IMR-90 (cell line): ENCODE data around the gene GADD45GIP1. TPM values are rescaled to one million over a fixed set of nuclear protein-coding genes. Genes with fewer than 3 reads are reported as not detected.

Experiments
- ATAC-seq: fragments of 200-7000 bp; cut with Tn5 transposase; 2 replicates; pipeline ENCODE4 v1.9.1; 2020; ENCODE audit warnings: low read depth, mild to moderate bottlenecking, moderate library complexity
- BruUV-seq: library from RNA; stranded (reverse); fragments of 400-500 nt; replicated peaks from 2 replicates; lab custom pipeline; 2021; lab: Mats Ljungman, UMichigan
- CTCF ChIA-PET: fragments of 300-600 bp; formaldehyde crosslinking; extraction: SDS; loops from one replicate; lab custom pipeline; 2021; ENCODE audit warnings: antibody characterized with exemption; lab: Yijun Ruan, JAX
- POLR2A ChIA-PET: fragments of 300-600 bp; sonication (Branson Sonifier 250); formaldehyde crosslinking; loops from one replicate; lab custom pipeline; 2022; ENCODE audit warnings: antibody characterized with exemption; ENCODE audit not compliant: unreplicated experiment; lab: Charles Lee
- DNase-seq: peaks from one replicate; pipeline ENCODE4 v3.0.0; 2013
- H2AFZ ChIP-seq: replicated peaks from 2 replicates; pipeline ENCODE3; 2013; ENCODE audit warnings: low read length, mild to moderate bottlenecking; ENCODE audit not compliant: poor library complexity
- H2AK5ac ChIP-seq: 2 replicates; pipeline ENCODE4 v1.6.1; 2013; ENCODE audit warnings: low read depth, low read length, inconsistent platforms
- H2AK9ac ChIP-seq: replicated peaks from 2 replicates; pipeline ENCODE3; 2013; ENCODE audit warnings: mild to moderate bottlenecking, low read depth, low read length, moderate library complexity; ENCODE audit not compliant: poor library complexity
- H2BK120ac ChIP-seq: 2 replicates; pipeline ENCODE4 v1.6.1; 2013; ENCODE audit warnings: low read depth, low read length, inconsistent platforms
- H2BK15ac ChIP-seq: 3 replicates; pipeline ENCODE4 v1.6.1; 2013; ENCODE audit warnings: low read depth, low read length, inconsistent platforms
- H2BK20ac ChIP-seq: 2 replicates; pipeline ENCODE4 v1.6.1; 2013; ENCODE audit warnings: low read depth, mild to moderate bottlenecking, inconsistent platforms, low read length, moderate library complexity
- H2BK5ac ChIP-seq: 2 replicates; pipeline ENCODE4 v1.6.1; 2013; ENCODE audit warnings: mild to moderate bottlenecking, low read depth, low read length, inconsistent platforms; ENCODE audit not compliant: poor library complexity, severe bottlenecking
- H3K14ac ChIP-seq: replicated peaks from 2 replicates; pipeline ENCODE4 v1.6.1; 2013; ENCODE audit warnings: low read depth, low read length, inconsistent platforms
- H3K18ac ChIP-seq: 2 replicates; pipeline ENCODE4 v1.6.1; 2013; ENCODE audit warnings: low read depth, low read length, control low read depth
- H3K23ac ChIP-seq: 2 replicates; pipeline ENCODE4 v1.6.1; 2013; ENCODE audit warnings: low read depth, low read length, inconsistent platforms
- H3K27ac ChIP-seq: 2 replicates; pipeline ENCODE4 v1.5.1; 2013; ENCODE audit warnings: mild to moderate bottlenecking, control low read depth, low read length; ENCODE audit not compliant: insufficient read depth
- H3K27me3 ChIP-seq: 2 replicates; pipeline ENCODE4 v1.6.1; 2013; ENCODE audit warnings: low read length; ENCODE audit not compliant: control insufficient read depth, insufficient read depth
- H3K36me3 ChIP-seq: 2 replicates; pipeline ENCODE4 v1.6.1; 2013; ENCODE audit warnings: low read length, mixed read lengths; ENCODE audit not compliant: control insufficient read depth, insufficient read depth
- H3K4ac ChIP-seq: 2 replicates; pipeline ENCODE4 v1.6.1; 2013; ENCODE audit warnings: low read depth, low read length, inconsistent platforms
- H3K4me1 ChIP-seq: 2 replicates; pipeline ENCODE4 v1.6.1; 2013; ENCODE audit warnings: low read length, mixed read lengths; ENCODE audit not compliant: control insufficient read depth, insufficient read depth
- H3K4me2 ChIP-seq: 2 replicates; pipeline ENCODE4 v1.6.1; 2013; ENCODE audit warnings: low read depth, mild to moderate bottlenecking, control low read depth, low read length, moderate library complexity
- H3K4me3 ChIP-seq: 2 replicates; pipeline ENCODE4 v1.5.1; 2013; ENCODE audit warnings: low read depth, mild to moderate bottlenecking, control low read depth, low read length, moderate library complexity; ENCODE audit not compliant: insufficient read depth
- H3K56ac ChIP-seq: 2 replicates; pipeline ENCODE4 v1.6.1; 2013; ENCODE audit warnings: low read length, inconsistent platforms; ENCODE audit not compliant: insufficient read depth; ENCODE audit errors: extremely low read depth
- H3K79me1 ChIP-seq, 2 experiments: 2 replicates each; pipeline ENCODE4 v1.6.1; 2013; ENCODE audit warnings: low read length in 2 of 2, inconsistent platforms in 1 of 2, low read depth in 1 of 2
- H3K9ac ChIP-seq: 2 replicates; pipeline ENCODE4 v1.6.1; 2013; ENCODE audit warnings: low read depth, low read length, control low read depth
- H3K9me1 ChIP-seq: 2 replicates; pipeline ENCODE4 v1.6.1; 2013; ENCODE audit warnings: low read length, inconsistent platforms; ENCODE audit not compliant: insufficient read depth
- H3K9me3 ChIP-seq: 2 replicates; pipeline ENCODE4 v1.6.1; 2013; ENCODE audit warnings: low read length; ENCODE audit not compliant: control insufficient read depth, insufficient read depth
- H4K20me1 ChIP-seq: 2 replicates; pipeline ENCODE4 v1.6.1; 2013; ENCODE audit warnings: low read length, inconsistent platforms; ENCODE audit not compliant: insufficient read depth
- H4K5ac ChIP-seq: 2 replicates; pipeline ENCODE4 v1.6.1; 2013; ENCODE audit warnings: mild to moderate bottlenecking, low read depth, low read length, control low read depth
- H4K8ac ChIP-seq, 2 experiments: 2 replicates each; pipeline ENCODE4 v1.6.1; 2013; ENCODE audit warnings: low read depth in 2 of 2, low read length in 2 of 2, control low read depth in 1 of 2, inconsistent platforms in 1 of 2
- H4K91ac ChIP-seq: 2 replicates; pipeline ENCODE4 v1.6.1; 2013; ENCODE audit warnings: low read depth, low read length, inconsistent platforms; ENCODE audit not compliant: insufficient read depth
- BHLHE40 ChIP-seq: fragments of 150-350 bp; IDR thresholded peaks from 2 replicates; pipeline ENCODE4 v1.6.1; 2016; ENCODE audit warnings: mild to moderate bottlenecking, low read depth, low read length
- CHD1 ChIP-seq: IDR thresholded peaks from 2 replicates; pipeline ENCODE4 v1.6.1; 2012; ENCODE audit warnings: low read depth, low read length, improper control_type of control experiment
- MAFK ChIP-seq: IDR thresholded peaks from 2 replicates; pipeline ENCODE4 v1.6.1; 2012; ENCODE audit warnings: low read depth, low read length, improper control_type of control experiment
- MXI1 ChIP-seq: IDR thresholded peaks from 2 replicates; pipeline ENCODE4 v1.6.1; 2012; ENCODE audit warnings: low read depth, mild to moderate bottlenecking, low read length, moderate library complexity, borderline replicate concordance
- POLR2A ChIP-seq: IDR thresholded peaks from 2 replicates; pipeline ENCODE4 v1.6.1; 2012; ENCODE audit warnings: mild to moderate bottlenecking, low read depth, low read length
- RAD21 ChIP-seq: IDR thresholded peaks from 2 replicates; pipeline ENCODE4 v1.6.1; 2012; ENCODE audit warnings: low read length, improper control_type of control experiment
- RFX5 ChIP-seq: IDR thresholded peaks from 2 replicates; pipeline ENCODE4 v1.8.0; 2012; ENCODE audit warnings: low read depth, mild to moderate bottlenecking, low read length, moderate library complexity
- WGBS, 2 experiments: methylation state at CpG; one replicate each; pipeline versions ENCODE4 v1.1.5 to v1.1.7; 2013; ENCODE audit warnings: missing lambda C conversion rate in 2 of 2; ENCODE audit not compliant: insufficient read length in 1 of 2; ENCODE audit errors: extremely low coverage in 2 of 2; 5-methylcytosine and 5-hydroxymethylcytosine counted together
- dilution Hi-C: fragments of 300-500 bp; cut with HindIII; formaldehyde crosslinking; loops from one replicate; pipeline ENCODE4 v1.14.3; 2018; ENCODE audit warnings: low sequenced_read_pairs; ENCODE audit not compliant: unreplicated experiment
- in situ Hi-C: fragments of 300-500 bp; cut with MboI; formaldehyde crosslinking; loops from 3 replicates; pipeline ENCODE4 v1.14.3; 2019; ENCODE audit warnings: low sequenced_read_pairs, inconsistent platforms, mixed read lengths
- intact Hi-C: fragments of 100-400 bp; cut with micrococcal nuclease; formaldehyde crosslinking; loops from 2 replicates; pipeline ENCODE4 v1.10.0; 2022
- polyA plus RNA-seq, 3 experiments: library from polyadenylated mRNA; depleted of rRNA; stranded (reverse); fragments of >200 nt; gene quantifications; 2 replicates each; pipeline ENCODE4 v1.2.3, GENCODE V29; 2012; ENCODE audit warnings: low replicate concordance in 1 of 3
- total RNA-seq: library from RNA; depleted of rRNA; stranded (reverse); fragments of >200 nt; gene quantifications from 2 replicates; pipeline ENCODE4 v1.2.3, GENCODE V29; 2012
- TF ChIP-seq, protein P1 (sequence below): fragments of 150-350 bp; IDR thresholded peaks from 2 replicates; pipeline ENCODE4 v1.6.1; 2017; ENCODE audit warnings: mild to moderate bottlenecking, antibody characterized with exemption, low read length, low read depth

The GADD45GIP1 gene
- total and polyA plus RNA-seq, 2 of the 4 experiments (the other 2 are of a cell fraction), result 13.3 to 42.4 TPM

DNA sequence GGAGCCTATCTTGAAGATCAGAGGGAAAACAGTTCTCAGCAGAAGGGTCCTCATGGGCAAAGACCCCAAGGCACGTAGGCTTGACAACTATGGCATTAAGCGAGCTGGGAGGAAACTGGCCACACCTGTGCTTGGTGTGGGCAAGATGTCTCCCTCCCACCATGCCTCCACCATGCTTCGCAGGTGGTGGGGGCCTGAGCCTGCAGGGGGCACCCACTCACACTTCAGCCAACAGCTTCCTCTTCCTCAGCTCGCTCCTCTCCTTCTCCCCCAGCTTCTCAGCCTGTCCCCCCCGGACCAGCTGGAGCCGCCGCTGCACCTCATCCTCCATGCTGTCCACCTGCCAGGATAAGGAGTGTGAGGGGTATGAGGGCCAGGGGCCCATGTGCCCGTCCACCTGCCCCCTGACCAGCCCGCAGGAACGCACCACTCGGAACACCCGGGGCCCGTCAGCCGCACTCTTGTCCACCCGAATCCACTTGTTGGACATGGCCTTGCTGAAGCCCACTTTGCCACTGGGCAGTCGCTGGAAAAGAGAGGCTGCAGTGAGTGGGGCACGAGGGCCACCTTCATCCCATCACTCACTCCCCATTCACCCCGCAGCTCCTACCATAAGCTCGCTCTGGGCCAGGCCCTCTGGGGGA lies 26.9 kb downstream of the GADD45GIP1 start:
- ChIA-PET POLR2A (no interaction called here), CTCF (no interaction called here)
- Histone ChIP-seq H2BK20ac (no peak overlapping the region), H3K56ac (no peak overlapping the region), H3K36me3 (peaks cover 35% of the 10 kb centered on the region), H2AK5ac (no peak overlapping the region), H3K4me1 (peaks cover 4% of the 10 kb centered on the region), H3K27ac (no peak overlapping the region), H3K9me1 (peaks cover 9% of the 10 kb centered on the region; the same call in 1 of the 2 replicates), H3K9ac (no peak overlapping the region), H4K5ac (no peak overlapping the region), H3K18ac (no peak overlapping the region), H3K79me1 (peaks cover 8 to 48% of the 10 kb centered on the region in 2 experiments; a peak in 3 of 4 replicates), H2BK120ac (no peak overlapping the region), H3K4me2 (no peak overlapping the region), H4K8ac (no peak overlapping the region), H2BK15ac (no peak overlapping the region), H4K91ac (no peak overlapping the region), H3K4me3 (no peak overlapping the region), H3K14ac (no peak overlapping the region), H3K9me3 (no peaks in the 10 kb centered on the region), H4K20me1 (peaks cover 18% of the 10 kb centered on the region), H3K23ac (no peak overlapping the region), H2AK9ac (no peak overlapping the region), H3K4ac (no peak overlapping the region), H2BK5ac (no peak overlapping the region), H2AFZ (no peak overlapping the region), H3K27me3 (no peaks in the 10 kb centered on the region)
- TF ChIP-seq RFX5 (no peak), CHD1 (no peak), BHLHE40 (no peak), POLR2A (no peak), MAFK (no peak), RAD21 (no peak), MXI1 (no peak)
- TF ChIP-seq, protein P1, sequence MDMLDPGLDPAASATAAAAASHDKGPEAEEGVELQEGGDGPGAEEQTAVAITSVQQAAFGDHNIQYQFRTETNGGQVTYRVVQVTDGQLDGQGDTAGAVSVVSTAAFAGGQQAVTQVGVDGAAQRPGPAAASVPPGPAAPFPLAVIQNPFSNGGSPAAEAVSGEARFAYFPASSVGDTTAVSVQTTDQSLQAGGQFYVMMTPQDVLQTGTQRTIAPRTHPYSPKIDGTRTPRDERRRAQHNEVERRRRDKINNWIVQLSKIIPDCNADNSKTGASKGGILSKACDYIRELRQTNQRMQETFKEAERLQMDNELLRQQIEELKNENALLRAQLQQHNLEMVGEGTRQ, result no peak
- ATAC-seq (no peak), DNase-seq (no peak)
- intact Hi-C loops (no loop called here), in situ Hi-C loops (no loop called here), dilution Hi-C loops (no loop called here)
- WGBS, 2 experiments, result 95% methylated on average over 10 of the region's 19 CpGs; no CpG with 5 or more reads in 1 of the 2 experiments
- no TSS peak for BruUV-seq
